HG03095 (cell line): Measurements from ENCODE around the gene SCFD2.

Experiments
- ATAC-seq: cut with Tn5 transposase; IDR thresholded peaks from one replicate; pipeline ENCODE4 v1.9.1; 2021; ENCODE audit warnings: moderate library complexity; ENCODE audit not compliant: unreplicated experiment

SCFD2 gene

GRCh38 chr4:52866734-52867133, 499.1 kb downstream of the SCFD2 start:
- ATAC-seq = no peak

GRCh38 chr4:52865300-52865699, 500.6 kb downstream of the SCFD2 start:
- ATAC-seq = no peak

- no peak for ATAC-seq
These were observed 501.1 kb downstream of the SCFD2 start for GRCh38 chr4:52864793-52865192.

GRCh38 chr4:52863324-52863723, 502.5 kb downstream of the SCFD2 start:
- ATAC-seq = no peak

- no peak for ATAC-seq
These were observed 503.2 kb downstream of the SCFD2 start for GRCh38 chr4:52862639-52863161.

- ATAC-seq = peak; percentile 99
These were observed 503.8 kb downstream of the SCFD2 start, which contains the start of gene RASL11B for GRCh38 chr4:52861879-52862616. Gene RASL11B (plus strand): TSS chr4:52862317. CDS start chr4:52862508, 191 bp downstream.

GRCh38 chr4:52861171-52861823, 504.6 kb downstream of the SCFD2 start:
- ATAC-seq = no peak

GRCh38 chr4:52860361-52860760, 505.5 kb downstream of the SCFD2 start:
- ATAC-seq = no peak

GRCh38 chr4:52856801-52857200, 509.1 kb downstream of the SCFD2 start:
- ATAC-seq = no peak

- ATAC-seq = no peak
These were observed 512.5 kb downstream of the SCFD2 start for GRCh38 chr4:52853351-52853750.

GRCh38 chr4:52852711-52853110, 513.1 kb downstream of the SCFD2 start:
- ATAC-seq = no peak

GRCh38 chr4:52852041-52852440, 513.8 kb downstream of the SCFD2 start:
- no peak for ATAC-seq

GRCh38 chr4:52850406-52851124, 515.3 kb downstream of the SCFD2 start:
- ATAC-seq = no peak

GRCh38 chr4:52848254-52848653, 517.6 kb downstream of the SCFD2 start:
- ATAC-seq = no peak

- no peak for ATAC-seq
These were observed 519.4 kb downstream of the SCFD2 start for GRCh38 chr4:52846502-52846901.

- ATAC-seq = no peak
These were observed 521.3 kb downstream of the SCFD2 start for GRCh38 chr4:52844596-52844995.

GRCh38 chr4:52843958-52844357, 521.9 kb downstream of the SCFD2 start:
- no peak for ATAC-seq

- no peak for ATAC-seq
These were observed 522.5 kb downstream of the SCFD2 start for GRCh38 chr4:52843351-52843750.

- ATAC-seq = no peak
These were observed 523.1 kb downstream of the SCFD2 start for GRCh38 chr4:52842792-52843191.

GRCh38 chr4:52841682-52842456, 524.0 kb downstream of the SCFD2 start:
- ATAC-seq = no peak
